ENCODE data around the gene ZNF511. TPM values are rescaled to one million over a fixed set of nuclear protein-coding genes. Genes with fewer than 3 reads are reported as not detected.

The ZNF511 gene
- total RNA-seq, 1 donor from 2014 or later: 56.7 TPM

- H3K36me3 Mint-ChIP-seq (ENCODE audit: low read depth): no peaks in the 10 kb centered on the region
- no peak overlapping the region for H3K27ac Mint-ChIP-seq
- no peak overlapping the region for H3K4me3 Mint-ChIP-seq
- DNase-seq: no peak
- H3K4me1 Mint-ChIP-seq: peaks cover 4% of the 10 kb centered on the region
- TF ChIP-seq, protein P1, sequence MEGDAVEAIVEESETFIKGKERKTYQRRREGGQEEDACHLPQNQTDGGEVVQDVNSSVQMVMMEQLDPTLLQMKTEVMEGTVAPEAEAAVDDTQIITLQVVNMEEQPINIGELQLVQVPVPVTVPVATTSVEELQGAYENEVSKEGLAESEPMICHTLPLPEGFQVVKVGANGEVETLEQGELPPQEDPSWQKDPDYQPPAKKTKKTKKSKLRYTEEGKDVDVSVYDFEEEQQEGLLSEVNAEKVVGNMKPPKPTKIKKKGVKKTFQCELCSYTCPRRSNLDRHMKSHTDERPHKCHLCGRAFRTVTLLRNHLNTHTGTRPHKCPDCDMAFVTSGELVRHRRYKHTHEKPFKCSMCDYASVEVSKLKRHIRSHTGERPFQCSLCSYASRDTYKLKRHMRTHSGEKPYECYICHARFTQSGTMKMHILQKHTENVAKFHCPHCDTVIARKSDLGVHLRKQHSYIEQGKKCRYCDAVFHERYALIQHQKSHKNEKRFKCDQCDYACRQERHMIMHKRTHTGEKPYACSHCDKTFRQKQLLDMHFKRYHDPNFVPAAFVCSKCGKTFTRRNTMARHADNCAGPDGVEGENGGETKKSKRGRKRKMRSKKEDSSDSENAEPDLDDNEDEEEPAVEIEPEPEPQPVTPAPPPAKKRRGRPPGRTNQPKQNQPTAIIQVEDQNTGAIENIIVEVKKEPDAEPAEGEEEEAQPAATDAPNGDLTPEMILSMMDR (IDR thresholded peaks at IDR 0.05): no peak
- ChIA-PET POLR2A (interaction anchor here (0.7 to 1.7 kb wide), 2 partner anchors 10 kb away, joined by 3 to 8 read pairs; partner anchors contain the start of gene FUOM), CTCF (no interaction called here)
- peaks cover 31% of the 10 kb centered on the region for H3K27me3 Mint-ChIP-seq
- intact Hi-C loops (cut with micrococcal nuclease): no loop called here
- H3K9me3 Mint-ChIP-seq: no peaks in the 10 kb centered on the region
- ATAC-seq (ENCODE audit: low read depth): no peak
Observed at GRCh38 chr10:133347710-133348517, 39.2 kb downstream of the ZNF511 start.

GRCh38 chr10:133349160-133349568, 40.5 kb downstream of the ZNF511 start:
- CTCF ChIA-PET: no interaction called here
- TF ChIP-seq, protein P1 (IDR thresholded peaks at IDR 0.05): no peak
- no peak for ATAC-seq (ENCODE audit: low read depth)
- H3K36me3 Mint-ChIP-seq (ENCODE audit: low read depth): no peaks in the 10 kb centered on the region
- H3K27ac Mint-ChIP-seq: no peak overlapping the region
- peaks cover 4% of the 10 kb centered on the region for H3K4me1 Mint-ChIP-seq
- POLR2A ChIA-PET: no interaction called here
- no peak overlapping the region for H3K4me3 Mint-ChIP-seq
- no peaks in the 10 kb centered on the region for H3K9me3 Mint-ChIP-seq
- peaks cover 23% of the 10 kb centered on the region for H3K27me3 Mint-ChIP-seq
- intact Hi-C loops (cut with micrococcal nuclease): no loop called here
- no peak for DNase-seq

DNA sequence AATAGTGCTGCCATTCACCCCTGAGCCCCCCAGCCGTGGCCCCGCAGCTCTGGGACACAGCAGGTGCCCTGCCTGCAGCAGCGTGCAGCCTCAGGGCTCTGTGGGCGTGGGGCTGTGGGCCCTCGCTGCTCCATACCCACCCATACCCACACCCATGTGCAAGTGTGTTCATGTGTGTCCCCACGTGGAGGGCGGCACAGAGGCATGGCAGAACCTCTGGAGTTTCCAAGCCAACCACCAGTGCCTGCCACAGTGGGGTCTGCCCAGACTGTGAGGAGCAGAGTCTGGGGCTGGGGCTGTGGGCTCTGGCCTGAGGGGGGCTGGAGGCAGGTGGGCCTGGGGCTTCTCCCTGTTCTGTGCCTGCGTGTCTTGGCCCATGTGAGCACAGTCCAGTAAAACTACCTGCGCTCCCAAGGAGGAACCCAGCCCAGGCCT, 40.9 kb downstream of the ZNF511 start:
- H3K27me3 Mint-ChIP-seq: peaks cover 22% of the 10 kb centered on the region
- no peaks in the 10 kb centered on the region for H3K36me3 Mint-ChIP-seq (ENCODE audit: low read depth)
- ChIA-PET POLR2A (no interaction called here), CTCF (no interaction called here)
- H3K4me3 Mint-ChIP-seq: no peak overlapping the region
- no peaks in the 10 kb centered on the region for H3K9me3 Mint-ChIP-seq
- DNase-seq (no peak), ATAC-seq (ENCODE audit: low read depth) (no peak)
- H3K4me1 Mint-ChIP-seq: peaks cover 4% of the 10 kb centered on the region
- TF ChIP-seq, protein P1 (IDR thresholded peaks at IDR 0.05): no peak
- no peak overlapping the region for H3K27ac Mint-ChIP-seq
- intact Hi-C loops (cut with micrococcal nuclease): no loop called here

DNA sequence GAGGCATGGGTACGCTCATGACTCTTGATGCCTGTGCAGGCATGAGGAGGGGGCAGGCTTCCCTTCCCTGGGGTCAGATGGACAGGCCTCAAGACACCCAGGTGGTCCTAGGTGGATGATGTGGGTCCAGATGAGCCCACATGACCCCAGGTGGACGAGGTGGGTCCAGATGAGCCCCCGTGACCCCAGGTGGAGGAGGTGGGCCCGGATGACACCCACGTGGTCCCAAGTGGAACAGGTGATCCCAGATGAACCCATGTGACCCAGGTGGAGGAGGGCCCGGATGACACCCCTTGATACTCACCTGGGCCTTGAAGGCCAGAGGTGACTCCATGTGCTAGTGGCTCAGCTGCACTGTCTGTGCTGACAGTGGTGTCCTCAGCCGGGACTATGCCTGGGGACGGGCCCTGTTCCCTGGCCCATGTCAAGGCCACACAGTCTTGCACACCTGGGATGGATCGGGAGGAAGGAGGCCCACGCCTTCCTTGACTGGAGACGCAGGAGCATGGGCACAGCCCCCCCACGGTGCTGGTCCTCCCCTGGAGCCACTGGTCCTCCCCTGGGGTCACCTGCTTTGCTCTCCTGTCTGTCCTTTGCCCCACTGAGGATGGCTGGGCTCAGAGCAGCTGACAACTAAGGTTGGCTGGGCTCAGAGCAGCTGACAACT, 41.7 kb downstream of the ZNF511 start:
- CTCF ChIA-PET: no interaction called here

DNA sequence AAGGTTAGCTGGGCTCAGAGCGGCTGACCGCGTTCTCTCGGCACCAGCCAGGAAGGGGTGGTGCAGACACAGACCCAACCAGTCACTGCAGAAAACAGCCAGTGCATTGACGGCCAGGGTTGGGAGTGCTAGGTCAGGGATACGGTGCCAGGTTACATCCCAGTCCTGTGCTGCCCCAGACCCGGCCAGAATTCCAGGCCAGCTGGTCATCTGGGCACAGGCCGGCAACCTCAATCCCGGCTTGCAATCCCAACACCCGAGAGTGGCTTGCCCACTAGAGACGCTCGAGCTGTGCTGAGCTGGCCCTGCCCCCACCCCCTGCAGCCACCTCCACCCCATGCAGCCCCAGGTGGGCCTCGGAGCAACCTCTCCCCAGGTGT, 42.2 kb downstream of the ZNF511 start:
- TF ChIP-seq, protein P1 (IDR thresholded peaks at IDR 0.05): no peak
- H3K36me3 Mint-ChIP-seq (ENCODE audit: low read depth): no peaks in the 10 kb centered on the region
- peaks cover 8% of the 10 kb centered on the region for H3K27me3 Mint-ChIP-seq
- no peak overlapping the region for H3K4me3 Mint-ChIP-seq
- ChIA-PET CTCF (no interaction called here), POLR2A (no interaction called here)
- H3K27ac Mint-ChIP-seq: no peak overlapping the region
- ATAC-seq (ENCODE audit: low read depth): no peak
- intact Hi-C loops (cut with micrococcal nuclease): no loop called here
- H3K4me1 Mint-ChIP-seq: peaks cover 4% of the 10 kb centered on the region
- DNase-seq: no peak
- no peaks in the 10 kb centered on the region for H3K9me3 Mint-ChIP-seq

More for the DNA sequence above, 41.7 kb downstream of the ZNF511 start:
- peaks cover 4% of the 10 kb centered on the region for H3K4me1 Mint-ChIP-seq
- TF ChIP-seq, protein P1 (IDR thresholded peaks at IDR 0.05): no peak
- H3K4me3 Mint-ChIP-seq: no peak overlapping the region
- no peaks in the 10 kb centered on the region for H3K9me3 Mint-ChIP-seq
- DNase-seq (no peak), ATAC-seq (ENCODE audit: low read depth) (no peak)
- no peak overlapping the region for H3K27ac Mint-ChIP-seq
- POLR2A ChIA-PET: no interaction called here
- intact Hi-C loops (cut with micrococcal nuclease): no loop called here
- no peaks in the 10 kb centered on the region for H3K36me3 Mint-ChIP-seq (ENCODE audit: low read depth)
- peaks cover 13% of the 10 kb centered on the region for H3K27me3 Mint-ChIP-seq

Measured in activated B cell treated with CpG ODN at 0.5 μM for 24 hours (primary cell).